GM19467 (cell line): ENCODE results near the gene SNX32.

Experiments used
- ATAC-seq: cut with Tn5 transposase; IDR thresholded peaks from one replicate; pipeline ENCODE4 v1.9.1; 2021; ENCODE audit warnings: mild to moderate bottlenecking, moderate library complexity; ENCODE audit not compliant: unreplicated experiment

SNX32 gene

DNA sequence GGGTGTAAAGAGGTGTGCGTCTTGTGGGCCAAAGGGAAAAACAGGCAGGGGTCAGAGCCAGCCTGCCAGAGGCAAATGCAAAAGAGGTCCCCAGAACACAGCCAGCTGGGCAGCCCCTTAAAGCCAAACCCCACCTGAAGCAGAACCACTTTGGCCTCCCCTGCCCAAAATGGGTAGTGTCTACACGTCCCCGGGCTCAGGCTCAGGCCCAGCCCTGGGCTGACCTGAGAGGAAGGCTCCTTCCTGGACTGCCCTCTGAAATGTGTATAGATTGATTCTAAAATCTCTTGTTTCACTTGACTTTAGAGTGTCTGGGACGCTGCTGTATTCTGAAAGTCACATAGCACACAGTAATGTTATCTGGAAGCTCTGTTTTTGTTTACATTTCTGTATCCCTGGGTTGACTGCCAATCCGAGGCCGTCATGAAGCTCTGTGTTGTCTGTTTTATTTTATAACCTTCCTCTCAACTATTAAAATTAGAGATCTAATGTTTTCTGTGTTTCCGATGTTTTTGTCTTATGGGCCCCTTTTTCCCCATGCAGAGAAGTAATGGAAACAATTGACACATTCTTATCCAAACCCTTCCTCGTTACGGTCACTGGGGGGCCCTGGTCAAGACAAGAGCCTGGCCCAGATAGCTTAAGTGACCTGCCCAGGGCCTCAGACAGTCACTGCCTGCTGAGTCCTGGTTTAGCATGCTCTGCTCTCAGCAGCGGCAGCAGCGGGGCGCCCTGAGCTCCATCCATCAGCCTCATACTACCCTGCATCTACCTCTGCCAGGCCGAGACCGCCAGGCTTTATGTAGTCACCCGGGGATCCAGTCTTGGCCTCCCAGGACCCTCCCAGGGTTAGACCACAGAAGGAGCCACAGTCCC, 36.8 kb upstream of the SNX32 start:
- no peak for ATAC-seq

DNA sequence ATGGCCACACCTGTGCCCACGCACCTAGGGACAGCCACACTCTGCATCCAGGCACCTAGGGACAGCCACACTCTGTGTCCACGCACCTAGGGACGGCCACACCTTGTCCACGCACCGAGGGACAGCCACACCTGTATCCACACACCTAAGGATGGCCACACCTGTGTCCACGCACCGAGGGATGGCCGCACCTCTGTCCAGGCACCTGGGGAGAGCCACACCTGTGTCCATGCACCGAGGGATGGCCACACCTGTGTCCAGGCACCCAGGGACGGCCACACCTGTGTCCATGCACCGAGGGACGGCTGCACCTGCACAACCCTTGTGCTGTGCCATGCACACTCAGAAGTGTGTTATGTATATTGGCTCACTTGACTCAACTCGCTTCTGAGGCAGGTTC, 36.1 kb upstream of the SNX32 start:
- ATAC-seq: no peak

DNA sequence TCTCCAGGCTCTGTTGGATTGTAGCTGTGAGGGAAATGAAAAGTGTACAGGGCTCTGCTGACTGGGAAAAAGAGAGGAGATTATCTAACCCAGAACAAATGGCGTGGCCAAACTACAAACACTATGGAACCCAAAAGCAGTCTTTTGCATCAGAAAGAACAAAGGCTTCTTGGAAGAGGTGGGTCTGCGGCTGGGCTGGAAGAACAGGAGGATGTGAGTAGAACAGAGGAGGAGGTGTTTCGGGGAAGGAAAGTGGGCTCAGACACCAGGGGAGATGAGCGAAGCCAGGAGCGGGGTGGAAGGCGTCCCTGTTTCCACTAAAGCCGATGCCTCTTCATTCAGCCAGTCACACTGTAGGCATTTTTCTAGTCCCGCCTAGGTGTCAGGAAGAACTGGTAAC, 34.9 kb upstream of the SNX32 start:
- no peak for ATAC-seq

DNA sequence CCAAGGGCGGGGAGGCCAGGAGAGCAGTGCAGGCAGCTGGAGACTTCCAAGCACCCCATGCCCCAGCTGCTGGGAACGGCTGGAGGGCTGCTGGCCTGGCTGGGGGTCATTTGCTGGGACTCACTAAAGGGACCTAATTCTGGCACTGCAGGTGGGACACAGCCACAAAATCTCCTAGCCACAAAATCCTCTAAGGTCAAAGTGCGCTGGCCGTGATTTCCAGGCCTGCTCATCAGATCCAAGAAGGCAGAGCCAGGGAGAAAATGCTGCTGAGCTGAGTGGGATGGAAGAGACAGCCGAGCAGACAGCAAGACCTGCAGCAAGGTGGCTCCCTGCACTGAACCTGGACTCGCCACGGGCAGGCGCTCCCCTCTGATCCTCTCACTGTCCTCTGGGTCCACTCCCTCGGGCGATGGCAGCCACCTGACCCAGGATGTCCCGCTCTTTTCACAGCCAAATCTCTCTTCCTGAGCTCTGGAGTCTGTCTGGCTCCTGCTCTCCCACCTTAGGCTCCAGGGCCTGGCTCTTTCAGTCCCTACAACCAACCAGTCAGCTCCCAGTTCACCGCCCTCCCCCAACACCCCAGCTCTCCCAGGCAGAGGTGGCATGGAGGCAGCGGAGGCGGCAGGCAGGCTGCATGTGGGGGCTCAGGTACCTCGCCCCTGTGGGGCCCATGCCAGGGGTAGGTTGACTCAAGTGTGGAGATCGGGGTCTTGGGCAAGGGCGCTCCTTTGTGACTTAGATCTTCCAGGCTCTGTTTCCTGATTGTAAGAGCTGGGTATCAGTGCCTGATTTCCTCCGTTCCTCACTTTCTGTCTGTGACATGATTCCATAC, 32.4 kb upstream of the SNX32 start:
- no peak for ATAC-seq

DNA sequence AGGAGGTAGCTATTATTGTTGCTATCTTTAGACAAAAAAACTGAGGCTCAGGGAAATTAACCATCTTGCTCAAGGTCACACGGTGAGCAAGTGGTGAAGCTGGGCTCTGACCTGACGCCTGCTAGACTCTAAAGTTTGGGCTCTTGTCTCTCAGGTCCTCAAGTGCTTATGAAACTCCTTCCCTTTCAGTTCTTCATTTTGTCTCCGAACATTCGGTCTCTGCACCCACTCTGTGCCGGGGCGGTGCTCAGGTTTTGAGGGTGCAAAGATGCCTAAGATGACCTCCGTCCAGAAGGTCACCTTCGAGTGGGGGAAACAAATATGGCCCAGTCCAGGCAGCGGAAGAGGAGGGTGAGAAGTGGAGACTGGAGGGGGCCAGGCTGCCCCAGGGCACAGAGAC, 30.9 kb upstream of the SNX32 start:
- no peak for ATAC-seq

DNA sequence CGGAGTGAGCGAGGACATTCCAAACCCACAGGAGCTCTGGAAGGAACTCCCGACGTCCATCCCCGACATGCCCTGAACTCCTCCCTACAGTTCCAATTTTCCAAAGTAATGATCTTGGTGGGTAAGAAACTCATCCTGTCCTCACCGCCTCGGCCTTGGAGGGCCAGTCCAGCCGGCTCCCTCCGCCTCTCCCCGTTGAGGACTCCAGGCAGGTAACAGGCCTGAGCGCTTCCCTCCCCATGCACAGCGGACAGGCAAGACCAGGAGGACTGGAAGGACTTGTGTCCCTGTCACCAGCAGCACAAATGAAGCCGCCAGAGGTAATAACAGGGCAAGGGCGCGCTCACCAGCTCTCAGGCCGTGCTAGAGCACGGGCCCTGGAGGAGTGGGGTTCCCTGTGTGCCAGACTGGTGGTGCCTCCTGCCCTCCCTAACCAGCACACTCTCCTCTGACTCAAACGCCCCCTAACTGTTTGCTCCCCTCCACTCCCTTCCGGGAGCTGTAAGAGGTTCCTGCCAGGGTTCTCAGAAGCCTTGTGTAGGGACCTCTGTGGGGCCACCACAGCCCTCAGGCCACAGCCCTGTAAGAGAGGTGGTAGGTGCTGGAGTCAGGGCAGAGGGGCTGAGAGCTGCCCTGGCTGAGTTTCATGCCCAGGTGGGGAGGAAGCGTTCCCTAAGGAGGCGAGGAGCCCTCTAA, 29.8 kb upstream of the SNX32 start:
- ATAC-seq: no peak

DNA sequence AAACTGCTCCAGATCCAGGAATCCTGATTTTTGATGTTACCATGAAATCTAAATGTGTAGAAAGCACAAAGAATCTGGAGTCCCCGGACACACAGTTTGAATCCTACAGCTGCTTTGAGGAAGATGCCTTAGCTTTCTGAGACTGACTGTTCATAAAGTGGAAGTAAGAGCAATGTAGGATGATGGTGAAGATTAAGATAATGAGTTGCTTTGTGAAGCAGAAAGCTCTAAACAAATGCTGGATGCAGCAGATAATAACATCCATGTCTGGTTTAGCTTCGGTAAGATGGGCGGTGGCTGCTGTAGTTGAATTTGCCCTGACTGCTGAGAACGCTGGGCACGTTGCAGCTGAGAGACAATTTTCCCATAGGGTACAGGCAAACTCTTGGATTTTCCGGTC, 26.8 kb upstream of the SNX32 start:
- ATAC-seq: no peak

DNA sequence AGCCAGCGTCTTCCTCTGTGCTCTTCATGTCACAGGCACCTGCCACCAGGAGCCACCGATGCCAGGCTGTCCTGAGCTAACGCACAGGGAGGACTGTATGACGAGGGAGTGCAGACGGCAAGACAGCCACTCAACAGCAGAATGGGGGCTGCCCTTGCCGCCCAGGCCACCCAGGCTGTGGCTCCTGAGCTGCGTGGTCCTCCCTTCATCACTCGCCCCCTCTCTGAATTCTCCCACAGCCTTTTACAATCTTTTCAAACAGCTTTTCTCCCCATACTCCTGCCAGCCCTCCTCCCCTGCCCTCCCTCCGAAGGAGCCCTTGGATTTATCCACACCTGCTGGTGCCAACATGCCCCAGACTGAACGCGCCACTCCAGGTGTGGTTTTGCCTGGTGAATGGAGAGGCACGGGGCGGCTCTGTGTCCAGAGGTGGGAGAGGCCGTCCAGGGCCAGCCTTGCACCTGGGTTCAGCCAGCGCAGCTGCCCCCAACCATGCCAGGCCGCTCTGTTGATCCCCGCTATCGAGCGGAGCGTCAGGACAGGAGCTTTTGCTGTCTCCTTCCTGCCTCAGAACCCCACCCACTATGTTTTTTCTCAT, 24.9 kb upstream of the SNX32 start:
- ATAC-seq: no peak

DNA sequence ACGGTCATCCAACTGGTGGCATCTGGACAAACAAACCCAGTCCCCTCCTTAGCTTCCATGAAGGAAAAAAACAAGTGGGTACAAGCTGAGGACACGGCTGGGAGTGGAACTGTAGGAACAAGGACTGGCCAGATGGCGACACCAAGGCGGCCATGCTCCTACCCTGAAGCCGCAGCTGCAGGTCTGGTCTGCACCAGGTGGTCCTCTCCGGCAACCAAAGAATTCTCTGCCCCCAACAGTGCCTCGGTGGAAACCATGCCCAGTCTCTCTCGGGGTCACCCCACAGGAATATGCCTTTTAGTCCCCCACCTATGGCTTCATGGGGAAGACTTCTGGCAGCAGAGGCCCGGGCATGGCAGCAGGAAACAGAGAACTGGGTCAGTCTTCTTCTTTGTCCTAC, 24.3 kb upstream of the SNX32 start:
- ATAC-seq: no peak

DNA sequence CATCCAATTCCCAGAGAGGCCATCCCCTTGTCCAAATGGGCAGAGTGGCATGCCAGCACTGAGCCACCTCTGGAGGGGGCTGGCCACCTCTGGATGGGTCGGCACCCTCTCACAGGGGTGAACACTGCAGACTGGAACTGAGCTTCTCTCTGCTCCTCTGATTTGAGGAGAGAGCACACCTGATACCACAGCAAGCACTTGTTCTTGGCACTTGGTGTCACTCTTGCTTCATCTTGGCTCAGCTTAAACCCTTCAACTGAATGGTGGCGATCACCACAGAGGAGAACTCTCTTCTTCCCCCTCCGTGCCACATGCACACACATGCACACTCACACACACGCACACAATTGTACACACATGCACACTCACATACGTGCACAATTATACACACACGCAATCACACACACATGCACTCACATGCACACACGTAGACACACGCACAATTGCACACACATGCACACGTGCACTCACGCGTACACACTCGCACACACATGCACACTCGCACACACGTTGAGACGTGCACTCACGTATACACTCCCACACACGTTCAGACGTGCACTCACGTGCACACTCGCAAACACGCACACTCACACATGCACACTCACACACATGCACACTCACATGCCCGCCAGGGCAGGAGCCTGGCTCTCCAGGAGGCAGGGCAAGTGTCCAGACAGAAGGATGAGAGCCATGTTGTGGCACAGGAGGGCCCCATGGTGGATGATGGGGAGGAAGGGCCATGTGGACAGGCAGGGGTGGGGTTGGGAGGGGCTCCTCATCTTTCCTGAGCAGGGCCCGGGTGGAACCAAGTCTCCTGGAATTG, 23.5 kb upstream of the SNX32 start:
- ATAC-seq: no peak

DNA sequence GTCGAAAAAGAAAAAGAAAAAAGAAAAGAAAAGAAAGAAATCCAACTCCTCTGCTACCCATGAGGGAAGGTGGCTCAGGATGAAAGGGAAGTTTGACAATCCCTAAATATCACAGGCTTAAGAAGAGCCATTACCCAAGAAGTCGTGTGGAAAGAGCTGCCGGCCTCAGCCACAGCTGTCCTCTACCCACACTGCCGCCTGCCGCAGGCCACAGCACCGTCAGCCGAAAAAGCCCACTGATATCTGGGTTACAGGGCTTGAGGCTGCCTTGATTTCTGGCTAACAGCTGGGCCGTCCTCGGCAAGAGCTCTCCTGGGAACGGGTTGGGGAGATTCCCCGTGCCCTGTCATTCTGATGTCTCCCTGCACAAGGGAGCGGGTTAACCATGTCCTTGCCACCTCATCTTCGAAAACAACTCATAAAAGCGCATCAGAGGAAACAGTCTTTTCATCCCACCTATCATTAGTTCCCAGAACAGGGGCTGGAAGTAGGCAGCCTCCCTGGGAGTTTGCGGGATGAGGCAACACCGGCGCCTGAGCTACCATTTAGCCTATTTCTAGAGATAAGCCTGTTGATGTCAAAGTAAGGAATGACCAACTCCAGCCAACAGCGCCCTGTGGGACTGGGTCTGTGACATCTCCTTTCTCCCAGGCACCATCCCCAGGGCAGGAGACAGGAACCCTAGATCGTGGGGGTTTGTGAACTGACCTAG, 21.8 kb upstream of the SNX32 start:
- no peak for ATAC-seq

DNA sequence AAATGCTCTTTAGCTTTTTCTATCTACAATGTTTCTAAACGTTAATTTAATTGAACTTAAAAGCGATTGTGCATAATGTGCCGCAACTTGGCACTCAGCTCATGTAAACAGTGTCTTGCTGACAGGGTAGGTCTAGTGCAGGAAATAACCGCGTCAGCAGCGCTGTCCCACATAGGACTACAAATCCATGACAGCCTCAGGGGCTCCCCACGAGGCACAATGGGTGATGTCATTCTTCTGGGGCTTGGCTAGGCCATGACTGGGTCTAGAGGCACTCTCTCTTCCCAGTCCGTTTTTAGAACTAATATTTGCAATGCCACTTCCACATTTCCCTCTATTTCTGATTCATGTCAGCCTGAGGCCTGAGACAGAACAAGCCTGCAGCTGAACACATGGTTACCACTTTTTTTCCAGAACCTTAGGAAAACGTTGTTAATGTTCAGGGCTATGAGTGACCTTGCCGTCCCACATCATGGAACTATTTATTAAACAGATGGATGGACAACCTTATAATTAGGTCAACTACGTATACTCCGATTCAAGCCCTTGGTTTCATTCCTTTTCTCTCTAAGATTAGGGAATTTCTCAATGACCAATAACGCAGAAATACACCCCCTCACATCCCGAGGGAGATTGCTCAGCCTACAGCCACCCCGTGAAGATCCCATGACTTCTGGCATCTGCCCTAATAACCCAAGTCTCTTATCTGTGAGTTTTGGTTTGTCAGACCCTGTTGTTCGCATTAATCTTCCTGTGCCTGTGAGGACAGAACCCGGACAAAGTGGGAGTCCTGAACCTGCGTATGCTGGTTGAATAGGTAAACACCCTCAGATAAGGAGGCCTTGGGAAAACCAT, 19.4 kb upstream of the SNX32 start:
- no peak for ATAC-seq

DNA sequence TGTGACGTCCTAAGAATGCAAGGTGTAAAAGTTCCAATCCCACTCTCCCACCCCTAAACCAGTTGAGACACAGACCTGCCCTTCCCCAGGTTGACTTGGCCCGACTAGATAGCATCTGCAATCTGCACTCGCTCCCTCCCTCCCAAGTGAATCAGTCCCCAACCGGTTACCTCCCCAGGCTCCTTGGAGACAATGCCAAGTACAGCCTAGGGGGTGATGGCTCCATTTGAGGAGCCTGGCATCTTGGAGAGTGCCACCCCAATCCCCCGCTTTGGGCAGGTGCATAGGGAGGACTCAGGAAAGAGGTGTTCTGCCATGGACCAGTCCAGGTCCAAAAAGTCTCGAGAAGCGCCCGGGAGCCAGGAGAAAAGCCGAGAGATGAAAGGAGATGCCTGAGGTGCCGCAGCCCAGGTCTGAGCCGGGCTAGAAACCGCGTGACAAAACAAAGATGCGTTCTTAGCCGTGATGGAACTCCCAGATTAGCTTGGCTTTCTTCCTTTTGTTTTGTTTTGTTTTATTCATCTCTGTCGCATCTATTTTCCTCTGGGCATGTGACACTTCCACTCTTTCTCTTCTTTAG, 18.7 kb upstream of the SNX32 start:
- ATAC-seq: no peak

DNA sequence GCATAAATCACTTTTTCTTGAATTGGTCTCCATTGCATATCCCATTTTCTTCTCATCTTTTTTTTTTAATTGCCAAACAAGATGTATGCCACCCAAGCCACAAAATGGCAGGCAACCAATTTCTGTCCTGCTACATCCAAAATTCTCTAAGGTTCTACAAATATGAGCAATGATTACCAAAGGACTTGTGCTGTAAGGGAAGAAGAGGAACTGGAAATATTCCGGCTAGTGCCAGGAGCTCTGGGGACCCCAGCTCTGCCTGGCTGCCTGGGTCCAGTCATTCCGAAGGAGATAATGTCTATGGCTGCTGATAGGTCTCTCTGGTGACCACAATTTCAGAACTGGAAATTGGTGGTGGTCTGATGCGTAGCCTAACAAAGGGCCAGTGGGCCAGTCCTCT, 17.1 kb upstream of the SNX32 start:
- ATAC-seq: no peak

DNA sequence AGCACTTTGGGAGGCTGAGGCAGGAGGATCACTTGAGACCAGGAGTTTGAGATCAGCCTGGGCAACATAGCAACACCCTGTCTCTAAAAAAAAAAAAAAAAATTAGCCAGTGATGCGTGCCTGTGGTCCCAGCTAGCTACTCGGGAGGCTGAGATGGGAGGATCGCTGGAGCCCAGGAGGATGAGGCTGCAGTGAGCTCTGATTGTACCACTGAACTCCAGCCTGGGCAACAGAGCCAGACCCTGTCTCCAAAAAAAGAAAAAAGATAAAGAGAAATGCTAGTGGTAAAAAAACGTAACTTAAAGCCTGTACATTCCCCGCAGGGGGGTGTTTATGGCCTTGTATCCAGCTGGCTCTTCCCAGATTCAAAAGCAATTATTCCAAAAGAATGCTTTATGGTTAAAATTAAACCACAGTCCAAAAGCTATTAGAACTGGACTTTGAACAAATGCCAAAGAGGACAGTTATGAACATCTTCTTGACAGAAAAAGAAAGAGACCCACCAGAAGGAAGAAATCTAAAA, 16.4 kb upstream of the SNX32 start:
- no peak for ATAC-seq

DNA sequence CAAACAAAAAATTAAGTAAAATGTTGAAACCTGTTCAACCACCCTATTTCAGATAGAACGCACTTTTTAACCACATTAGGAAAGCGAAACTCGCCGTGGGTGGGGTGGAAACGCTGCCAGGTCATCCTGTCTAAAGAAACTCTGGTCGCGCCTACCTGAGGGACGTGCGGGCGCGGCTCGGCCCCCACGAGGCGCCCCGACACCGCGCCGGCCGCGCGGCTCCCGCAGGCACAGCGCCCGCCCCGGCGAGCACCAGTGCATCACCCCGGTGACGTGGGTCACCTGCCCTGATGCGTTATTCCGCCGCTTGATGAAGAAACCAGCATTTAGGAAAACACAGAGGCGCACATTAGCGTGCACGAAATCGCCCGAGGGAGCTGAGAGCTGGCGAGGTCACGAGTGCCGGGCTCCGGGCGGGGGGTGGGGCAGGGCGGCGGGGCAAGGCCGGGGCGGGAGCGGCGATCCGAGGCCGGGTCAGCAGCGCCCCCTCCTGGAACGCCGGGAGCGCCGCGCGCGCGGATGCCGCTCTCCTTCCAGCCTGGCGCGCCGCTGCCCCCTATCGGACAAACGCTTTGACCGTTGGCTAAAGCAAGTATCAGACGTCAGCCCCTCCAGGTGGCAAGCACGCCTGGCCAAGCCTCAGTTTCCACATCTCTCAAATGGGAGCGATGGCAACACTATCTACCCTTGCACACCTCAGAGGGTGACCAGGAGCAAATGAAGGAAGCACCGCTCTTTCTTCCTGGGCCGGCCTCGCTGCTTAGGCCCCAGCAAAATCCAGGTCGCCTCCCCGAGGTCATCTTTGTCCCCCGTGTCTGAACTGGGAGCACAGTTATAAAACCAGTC, 15.7 kb upstream of the SNX32 start:
- ATAC-seq: peak; percentile 72

DNA sequence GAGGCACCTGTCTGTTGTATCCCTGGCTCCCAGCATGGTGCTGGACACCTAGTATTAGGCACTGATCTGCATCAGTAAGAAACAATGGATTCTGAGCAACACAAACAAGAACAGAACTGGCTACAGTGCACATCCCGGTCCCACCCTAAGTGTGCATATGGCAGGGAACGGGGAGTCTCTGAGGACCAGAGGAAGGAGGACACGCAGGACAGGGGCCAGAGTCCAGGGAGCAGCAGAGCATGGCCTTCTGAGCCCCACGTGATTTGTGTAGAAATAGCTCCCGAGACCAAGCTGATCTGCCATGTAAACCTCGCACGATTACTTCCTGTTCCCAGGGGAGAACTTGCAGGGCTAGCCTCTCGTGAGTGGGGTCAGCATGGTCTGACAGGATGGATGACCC, 12.7 kb upstream of the SNX32 start:
- ATAC-seq: no peak
